Activated CD4-positive, alpha-beta T cell treated with anti-CD3 and anti-CD28 coated beads, Interleukin-2, amount 10 ng/mL, durations not matched to agents 7 days and 5 days (primary cell): ENCODE measurements around the gene HTR3C. TPM values are rescaled to one million over a fixed set of nuclear protein-coding genes. Genes with fewer than 3 reads are reported as not detected.

Experiments used
- CTCF ChIA-PET: fragments of 350-600 bp; sonication (Branson Sonifier 250); formaldehyde crosslinking; loops from one replicate; lab custom pipeline; 2021; ENCODE audit warnings: antibody characterized with exemption; lab: Charles Lee
- POLR2A ChIA-PET: fragments of 350-600 bp; sonication (Branson Sonifier 250); formaldehyde crosslinking; loops from one replicate; lab custom pipeline; 2021; ENCODE audit warnings: antibody characterized with exemption; lab: Charles Lee
- DNase-seq: peaks from one replicate; pipeline ENCODE4 v3.0.0-alpha.2; 2020
- H3K27ac Mint-ChIP-seq: one replicate; pipeline ENCODE4 v1.8.0; 2021; ENCODE audit warnings: mild to moderate bottlenecking, moderate library complexity, mixed read lengths
- H3K27me3 Mint-ChIP-seq: one replicate; pipeline ENCODE4 v1.8.0; 2021; ENCODE audit warnings: mixed read lengths
- H3K36me3 Mint-ChIP-seq: one replicate; pipeline ENCODE4 v1.8.0; 2021; ENCODE audit warnings: low read depth, mixed read lengths
- H3K4me1 Mint-ChIP-seq: one replicate; pipeline ENCODE4 v1.8.0; 2021; ENCODE audit warnings: mixed read lengths
- H3K4me3 Mint-ChIP-seq: one replicate; pipeline ENCODE4 v1.8.0; 2021; ENCODE audit warnings: mild to moderate bottlenecking, moderate library complexity, mixed read lengths
- H3K9me3 Mint-ChIP-seq: one replicate; pipeline ENCODE4 v1.8.0; 2021; ENCODE audit warnings: mixed read lengths
- total RNA-seq, 2 experiments: library from RNA; stranded (reverse); gene quantifications; one replicate each; pipeline ENCODE4 v1.2.3, GENCODE V29; 2021

The HTR3C gene
- total RNA-seq, 2 experiments from 2014 or later = not detected

GRCh38 chr3:184077881-184078280 is 25.0 kb downstream of the HTR3C start:
- CTCF ChIA-PET = no interaction called here

GRCh38 chr3:184078851-184079250 is 26.0 kb downstream of the HTR3C start:
- no peak overlapping the region for H3K4me3 Mint-ChIP-seq
- DNase-seq = no peak
- peaks cover 1% of the 10 kb centered on the region for H3K4me1 Mint-ChIP-seq
- CTCF ChIA-PET = interaction anchor here (0.8 kb wide), 1 partner anchor 43 kb away, joined by 3 read pairs; no protein-coding TSS in a partner anchor
- no peak overlapping the region for H3K27ac Mint-ChIP-seq
- no peaks in the 10 kb centered on the region for H3K9me3 Mint-ChIP-seq
- POLR2A ChIA-PET = no interaction called here
- peaks cover 4% of the 10 kb centered on the region for H3K27me3 Mint-ChIP-seq
- no peaks in the 10 kb centered on the region for H3K36me3 Mint-ChIP-seq

More at GRCh38 chr3:184077881-184078280, 25.0 kb downstream of the HTR3C start:
- Mint-ChIP-seq H3K27ac (no peak overlapping the region), H3K36me3 (no peaks in the 10 kb centered on the region), H3K27me3 (peaks cover 9% of the 10 kb centered on the region), H3K9me3 (no peaks in the 10 kb centered on the region), H3K4me1 (peaks cover 1% of the 10 kb centered on the region), H3K4me3 (no peak overlapping the region)
- DNase-seq = no peak
- POLR2A ChIA-PET = no interaction called here

- no peak for DNase-seq
- H3K27me3 Mint-ChIP-seq = no peaks in the 10 kb centered on the region
- ChIA-PET POLR2A (no interaction called here), CTCF (interaction anchor here (0.5 kb wide), 1 partner anchor 215 kb away, joined by 4 read pairs; no protein-coding TSS in a partner anchor)
- no peak overlapping the region for H3K27ac Mint-ChIP-seq
- peaks cover 12% of the 10 kb centered on the region for H3K36me3 Mint-ChIP-seq
- H3K4me3 Mint-ChIP-seq = no peak overlapping the region
- H3K4me1 Mint-ChIP-seq = peaks cover 13% of the 10 kb centered on the region
- peaks cover 12% of the 10 kb centered on the region for H3K9me3 Mint-ChIP-seq
Observed at GRCh38 chr3:184081116-184081830, 28.4 kb downstream of the HTR3C start.

- no peak overlapping the region for H3K27ac Mint-ChIP-seq
- H3K9me3 Mint-ChIP-seq = peaks cover 15% of the 10 kb centered on the region
Observed at GRCh38 chr3:184082034-184082433, 29.2 kb downstream of the HTR3C start.

GRCh38 chr3:184082465-184082864 is 29.6 kb downstream of the HTR3C start:
- H3K27me3 Mint-ChIP-seq = no peaks in the 10 kb centered on the region
- ChIA-PET POLR2A (no interaction called here), CTCF (no interaction called here)
- peaks cover 16% of the 10 kb centered on the region for H3K4me1 Mint-ChIP-seq
- no peak overlapping the region for H3K4me3 Mint-ChIP-seq
- no peak overlapping the region for H3K27ac Mint-ChIP-seq
- peaks cover 12% of the 10 kb centered on the region for H3K36me3 Mint-ChIP-seq
- no peak for DNase-seq
- peaks cover 15% of the 10 kb centered on the region for H3K9me3 Mint-ChIP-seq

More at GRCh38 chr3:184082034-184082433, 29.2 kb downstream of the HTR3C start:
- Mint-ChIP-seq H3K27me3 (no peaks in the 10 kb centered on the region), H3K4me3 (no peak overlapping the region), H3K4me1 (peaks cover 16% of the 10 kb centered on the region), H3K36me3 (peaks cover 12% of the 10 kb centered on the region)
- no peak for DNase-seq
- ChIA-PET CTCF (no interaction called here), POLR2A (no interaction called here)

- Mint-ChIP-seq H3K27ac (peak overlapping the region; percentile 21), H3K36me3 (peaks cover 12% of the 10 kb centered on the region), H3K4me1 (peaks cover 16% of the 10 kb centered on the region), H3K9me3 (peaks cover 18% of the 10 kb centered on the region), H3K4me3 (no peak overlapping the region), H3K27me3 (no peaks in the 10 kb centered on the region)
- POLR2A ChIA-PET = no interaction called here
- DNase-seq = no peak
- CTCF ChIA-PET = interaction anchor here (0.6 kb wide), 1 partner anchor 11 kb away, joined by 4 read pairs; the partner anchor contains the start of gene HTR3E
Observed at GRCh38 chr3:184085389-184085852, 32.6 kb downstream of the HTR3C start.

GRCh38 chr3:184092199-184092598 is 39.4 kb downstream of the HTR3C start:
- peaks cover 2% of the 10 kb centered on the region for H3K36me3 Mint-ChIP-seq
- DNase-seq = no peak
- H3K4me3 Mint-ChIP-seq = no peak overlapping the region
- no peak overlapping the region for H3K27ac Mint-ChIP-seq
- no peaks in the 10 kb centered on the region for H3K4me1 Mint-ChIP-seq
- H3K27me3 Mint-ChIP-seq = peaks cover 9% of the 10 kb centered on the region
- POLR2A ChIA-PET = no interaction called here
- H3K9me3 Mint-ChIP-seq = peaks cover 19% of the 10 kb centered on the region
- CTCF ChIA-PET = no interaction called here

- H3K27me3 Mint-ChIP-seq = peaks cover 11% of the 10 kb centered on the region
- no peak within 1 kb of the TSS for H3K4me3 Mint-ChIP-seq
- ChIA-PET POLR2A (no interaction called here), CTCF (interaction anchor here (0.6 kb wide), 1 partner anchor 12 kb away, joined by 4 read pairs; no protein-coding TSS in a partner anchor)
- no peaks in the 10 kb centered on the region for H3K4me1 Mint-ChIP-seq
- no peak for DNase-seq
- H3K27ac Mint-ChIP-seq = no peak within 1 kb of the TSS
- H3K36me3 Mint-ChIP-seq = peaks cover 2% of the 10 kb centered on the region
- H3K9me3 Mint-ChIP-seq = peaks cover 11% of the 10 kb centered on the region
Observed at GRCh38 chr3:184096811-184097383, 44.0 kb downstream of the HTR3C start, which contains the start of gene HTR3E. Gene HTR3E, plus strand, starts transcription at chr3:184097064. Its CDS starts 466 bp downstream, at chr3:184097530.

GRCh38 chr3:184097556-184097955 is 44.7 kb downstream of the HTR3C start:
- DNase-seq = no peak
- ChIA-PET POLR2A (no interaction called here), CTCF (no interaction called here)
- Mint-ChIP-seq H3K9me3 (peaks cover 4% of the 10 kb centered on the region), H3K27me3 (peaks cover 11% of the 10 kb centered on the region), H3K4me1 (no peaks in the 10 kb centered on the region), H3K4me3 (no peak overlapping the region), H3K36me3 (peaks cover 2% of the 10 kb centered on the region), H3K27ac (no peak overlapping the region)

GRCh38 chr3:184099806-184100686 is 47.2 kb downstream of the HTR3C start:
- no peaks in the 10 kb centered on the region for H3K4me1 Mint-ChIP-seq
- CTCF ChIA-PET = interaction anchor here (0.6 kb wide), 1 partner anchor 60 kb away, joined by 3 read pairs; no protein-coding TSS in a partner anchor
- H3K27ac Mint-ChIP-seq = no peak overlapping the region
- no peak for DNase-seq
- no peaks in the 10 kb centered on the region for H3K9me3 Mint-ChIP-seq
- H3K27me3 Mint-ChIP-seq = peaks cover 8% of the 10 kb centered on the region
- POLR2A ChIA-PET = no interaction called here
- H3K36me3 Mint-ChIP-seq = no peaks in the 10 kb centered on the region
- H3K4me3 Mint-ChIP-seq = no peak overlapping the region
